ENCODE results near the gene ADSL.

DNA sequence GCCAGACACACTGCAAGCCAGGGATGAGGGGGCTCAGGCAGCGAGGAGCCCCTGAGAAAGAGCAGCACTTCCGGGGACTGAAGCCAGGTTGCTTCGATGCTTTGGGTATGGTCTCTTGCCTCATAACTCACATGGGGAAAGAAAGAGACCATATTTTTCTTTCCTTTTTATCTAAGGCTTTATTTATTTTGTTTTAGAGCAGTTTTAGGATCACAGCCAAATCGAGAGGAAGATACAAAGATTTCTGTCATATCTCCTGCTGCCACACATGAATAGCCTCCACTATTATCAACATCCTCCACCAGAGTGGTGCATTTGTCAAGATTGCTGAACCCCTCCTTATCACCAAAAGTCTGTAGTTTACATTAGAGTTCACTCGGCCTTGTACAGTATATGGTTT is 24.3 kb upstream of the ADSL start:
- TF ChIP-seq, protein P1, sequence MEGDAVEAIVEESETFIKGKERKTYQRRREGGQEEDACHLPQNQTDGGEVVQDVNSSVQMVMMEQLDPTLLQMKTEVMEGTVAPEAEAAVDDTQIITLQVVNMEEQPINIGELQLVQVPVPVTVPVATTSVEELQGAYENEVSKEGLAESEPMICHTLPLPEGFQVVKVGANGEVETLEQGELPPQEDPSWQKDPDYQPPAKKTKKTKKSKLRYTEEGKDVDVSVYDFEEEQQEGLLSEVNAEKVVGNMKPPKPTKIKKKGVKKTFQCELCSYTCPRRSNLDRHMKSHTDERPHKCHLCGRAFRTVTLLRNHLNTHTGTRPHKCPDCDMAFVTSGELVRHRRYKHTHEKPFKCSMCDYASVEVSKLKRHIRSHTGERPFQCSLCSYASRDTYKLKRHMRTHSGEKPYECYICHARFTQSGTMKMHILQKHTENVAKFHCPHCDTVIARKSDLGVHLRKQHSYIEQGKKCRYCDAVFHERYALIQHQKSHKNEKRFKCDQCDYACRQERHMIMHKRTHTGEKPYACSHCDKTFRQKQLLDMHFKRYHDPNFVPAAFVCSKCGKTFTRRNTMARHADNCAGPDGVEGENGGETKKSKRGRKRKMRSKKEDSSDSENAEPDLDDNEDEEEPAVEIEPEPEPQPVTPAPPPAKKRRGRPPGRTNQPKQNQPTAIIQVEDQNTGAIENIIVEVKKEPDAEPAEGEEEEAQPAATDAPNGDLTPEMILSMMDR (IDR thresholded peaks at IDR 0.05): no peak
- TF ChIP-seq EZH2 (IDR thresholded peaks at IDR 0.05): no peak
